ENCODE data around the gene FDPS.
"Not testable (repeated sequence)": the region's sequence is repeated elsewhere in the genome, so short reads cannot be mapped to it uniquely, and the experiment has no call there.

The FDPS gene

GRCh38 chr1:155286544-155286943 is 22.1 kb upstream of the FDPS start:
- no peak for DNase-seq

- DNase-seq = no peak
Observed at GRCh38 chr1:155287987-155288543, 20.6 kb upstream of the FDPS start.

GRCh38 chr1:155291006-155291405 is 17.7 kb upstream of the FDPS start:
- DNase-seq = not testable (repeated sequence)

GRCh38 chr1:155293086-155293749 is 15.4 kb upstream of the FDPS start:
- no peak for DNase-seq

- no peak for DNase-seq
Observed at GRCh38 chr1:155294520-155295182, 14.0 kb upstream of the FDPS start.

- no peak for DNase-seq
Observed at GRCh38 chr1:155295183-155295941, 13.3 kb upstream of the FDPS start.

GRCh38 chr1:155295942-155296267 is 12.8 kb upstream of the FDPS start:
- DNase-seq = no peak

- no peak for DNase-seq
Observed at GRCh38 chr1:155296661-155297060, 12.0 kb upstream of the FDPS start.

- no peak for DNase-seq
Observed at GRCh38 chr1:155297384-155297783, 11.3 kb upstream of the FDPS start.

GRCh38 chr1:155300024-155300423 is 8.6 kb upstream of the FDPS start:
- DNase-seq = no peak

GRCh38 chr1:155300553-155301329 is 7.9 kb upstream of the FDPS start:
- no peak for DNase-seq

- no peak for DNase-seq
Observed at GRCh38 chr1:155301342-155301841, 7.3 kb upstream of the FDPS start, which contains the start of gene PKLR. Gene PKLR, minus strand, starts transcription at chr1:155301438. Its CDS starts 43 bp downstream, at chr1:155301395.

GRCh38 chr1:155304558-155305063 is 4.1 kb upstream of the FDPS start:
- no peak for DNase-seq

- DNase-seq = no peak
Observed at GRCh38 chr1:155305881-155306391, 2.7 kb upstream of the FDPS start.

GRCh38 chr1:155307247-155307740 is 1.4 kb upstream of the FDPS start:
- no peak for DNase-seq

GRCh38 chr1:155309423-155310021 is 856 bp downstream of the FDPS start:
- DNase-seq = no peak

- DNase-seq = no peak
Observed at GRCh38 chr1:155313261-155313660, 4.6 kb downstream of the FDPS start.

GRCh38 chr1:155316922-155317321 is 8.3 kb downstream of the FDPS start:
- no peak for DNase-seq

GRCh38 chr1:155318082-155318481 is 9.4 kb downstream of the FDPS start:
- DNase-seq = no peak

- DNase-seq = no peak
Observed at GRCh38 chr1:155319536-155319935, 10.9 kb downstream of the FDPS start.

- DNase-seq = no peak
Observed at GRCh38 chr1:155320252-155320651, 11.6 kb downstream of the FDPS start.

Measured in NCI-H774 (cell line).